GM18526 (cell line): ENCODE measurements around the gene RAB9B.

Experiments
- POLR2A ChIP-seq: IDR thresholded peaks from 3 replicates; pipeline ENCODE4 v1.6.1; 2011; ENCODE audit not compliant: insufficient read length; ENCODE audit errors: extremely low read depth

RAB9B gene

DNA sequence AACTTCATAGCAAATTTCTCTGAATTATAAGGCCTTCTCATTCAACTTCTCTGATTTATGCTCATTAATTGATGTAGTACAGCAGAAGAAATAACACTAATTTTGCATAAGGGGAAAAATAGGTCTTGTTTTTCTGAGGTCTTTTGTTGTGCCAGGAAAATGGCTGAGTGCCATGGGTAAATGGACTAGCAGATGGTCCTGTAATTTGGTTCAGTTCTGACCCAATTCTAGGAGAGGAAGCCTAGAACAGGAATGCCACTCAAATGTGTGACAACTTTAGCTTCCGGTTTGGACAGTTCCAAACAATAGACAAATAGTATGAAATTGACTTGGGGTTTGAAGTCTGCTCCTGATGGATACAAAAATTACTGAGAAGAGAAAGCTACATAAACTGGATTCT is 6.2 kb downstream of the RAB9B start:
- TF ChIP-seq POLR2A = no peak

GRCh38 chrX:103823591-103823990 is 8.5 kb downstream of the RAB9B start:
- no peak for TF ChIP-seq POLR2A

- TF ChIP-seq POLR2A = no peak
These were observed 13.0 kb downstream of the RAB9B start for GRCh38 chrX:103818842-103819619.

DNA sequence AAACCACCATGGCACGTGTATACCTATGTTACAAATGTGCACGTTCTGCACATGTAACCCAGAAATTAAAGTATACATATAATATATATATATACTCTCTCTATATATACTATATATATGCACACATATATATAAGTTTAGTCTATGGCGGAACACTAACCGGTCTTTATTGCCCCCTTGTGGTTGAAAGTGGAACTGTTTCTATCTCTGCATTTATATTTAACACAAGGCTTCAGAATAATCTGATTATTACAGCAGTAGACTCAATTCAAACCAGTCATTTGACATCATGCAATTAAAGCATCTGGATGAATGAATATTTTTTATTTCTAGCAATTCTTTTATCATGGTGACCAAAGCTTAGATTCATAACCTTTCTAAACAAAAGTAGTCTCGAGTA is 14.6 kb downstream of the RAB9B start:
- no peak for TF ChIP-seq POLR2A

DNA sequence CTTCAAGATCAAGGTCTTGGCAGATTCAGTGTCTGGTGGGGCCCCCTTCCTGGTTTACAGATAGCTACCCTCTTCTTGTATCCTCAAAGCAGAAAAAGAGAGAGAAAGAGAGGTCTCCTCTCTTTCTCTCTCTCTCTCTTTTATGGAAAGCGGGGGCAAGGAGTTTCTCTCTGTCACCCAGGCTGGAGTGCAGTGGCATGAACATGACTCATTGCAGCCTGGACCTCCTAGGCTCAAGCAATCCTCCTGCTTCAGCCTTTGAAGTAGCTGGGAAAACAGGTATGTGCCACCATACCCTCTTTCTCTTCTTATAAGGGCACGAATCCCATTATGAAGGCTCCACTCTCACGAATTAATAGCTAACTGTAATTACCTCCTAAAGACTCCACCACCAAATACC is 20.2 kb downstream of the RAB9B start:
- no peak for TF ChIP-seq POLR2A

- no peak for TF ChIP-seq POLR2A
These were observed 25.1 kb downstream of the RAB9B start for GRCh38 chrX:103806862-103807474.

DNA sequence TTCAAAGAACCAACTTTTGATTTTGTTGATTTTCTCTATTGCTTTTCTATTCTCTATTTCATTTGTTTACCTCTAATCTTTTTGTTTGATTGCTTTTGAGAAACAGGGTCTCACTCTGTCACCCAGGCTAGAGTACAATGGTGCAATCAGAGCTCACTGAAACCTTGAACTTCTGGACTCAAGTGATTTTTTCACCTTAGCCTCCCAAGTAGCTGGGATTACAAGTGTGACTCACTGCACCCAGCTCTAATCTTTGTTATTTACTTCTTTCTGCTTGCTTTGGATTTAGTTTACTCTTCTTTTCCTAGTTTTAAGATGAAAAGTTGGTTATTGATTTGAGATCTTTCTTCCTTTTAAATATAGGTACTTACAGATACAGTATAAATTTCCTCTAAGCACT is 26.2 kb downstream of the RAB9B start:
- no peak for TF ChIP-seq POLR2A

DNA sequence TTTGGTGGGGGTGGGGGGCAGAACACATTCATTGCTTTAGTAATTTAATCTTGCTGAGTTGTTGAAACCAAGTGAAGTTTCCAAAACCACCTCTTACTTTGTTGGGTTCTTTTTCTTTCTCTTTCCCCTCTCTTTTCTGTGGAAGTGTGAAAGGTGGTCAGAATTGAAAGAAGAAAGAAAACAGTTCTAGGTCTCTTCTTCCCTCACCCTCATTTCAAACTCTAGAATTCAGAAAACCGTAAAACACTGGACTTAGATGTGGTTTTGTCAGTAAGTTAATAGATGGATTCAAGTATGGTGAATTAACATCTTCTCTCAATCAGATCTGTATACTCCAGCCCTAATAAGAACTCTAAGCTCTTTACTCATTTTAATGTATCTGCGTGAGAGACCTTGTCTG is 31.7 kb downstream of the RAB9B start:
- TF ChIP-seq POLR2A = no peak

DNA sequence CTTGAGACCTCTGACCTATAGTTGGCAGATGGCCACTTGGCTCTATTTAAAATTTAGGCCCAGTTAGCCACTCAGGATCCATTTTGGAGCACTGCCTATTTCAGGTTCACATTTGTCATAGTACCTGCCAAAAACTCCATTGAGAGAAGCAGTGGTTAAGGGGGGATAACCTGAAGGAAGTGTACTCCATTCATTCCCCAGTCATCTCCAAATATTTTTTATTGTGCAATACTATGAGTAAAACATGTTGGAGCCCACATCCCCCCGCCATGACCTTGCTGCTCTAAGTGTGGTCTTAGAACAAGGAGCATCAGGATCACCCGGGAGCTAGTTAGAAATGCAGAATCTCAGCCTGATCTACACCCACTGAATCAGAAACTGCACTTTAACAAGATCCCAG is 34.4 kb downstream of the RAB9B start:
- TF ChIP-seq POLR2A = no peak

DNA sequence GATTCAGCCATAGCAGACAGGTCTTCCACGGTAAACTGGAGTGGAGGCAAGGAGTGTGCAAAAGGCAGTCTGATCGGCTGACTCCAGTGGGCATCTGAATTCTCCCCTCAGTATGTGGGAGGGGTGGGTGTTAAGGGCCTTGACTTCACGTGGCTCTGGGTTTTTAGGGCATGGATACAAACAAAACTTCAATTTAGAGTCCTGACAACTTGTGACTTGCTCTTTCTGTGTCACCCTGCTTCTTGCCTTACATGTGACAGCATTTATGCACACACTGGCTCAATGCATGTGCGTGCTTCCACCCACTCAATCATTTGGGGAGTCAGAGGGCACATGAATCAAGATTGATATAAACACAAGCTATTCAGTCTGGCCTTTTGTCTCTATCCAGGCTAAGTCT is 37.9 kb downstream of the RAB9B start:
- TF ChIP-seq POLR2A = no peak

- TF ChIP-seq POLR2A = no peak
These were observed 38.5 kb downstream of the RAB9B start for GRCh38 chrX:103793545-103793940.

- no peak for TF ChIP-seq POLR2A
These were observed 39.0 kb downstream of the RAB9B start for GRCh38 chrX:103792916-103793544.

- TF ChIP-seq POLR2A = no peak
These were observed 40.1 kb downstream of the RAB9B start for GRCh38 chrX:103791826-103792485.

- TF ChIP-seq POLR2A = no peak
These were observed 40.8 kb downstream of the RAB9B start for GRCh38 chrX:103791228-103791627.

DNA sequence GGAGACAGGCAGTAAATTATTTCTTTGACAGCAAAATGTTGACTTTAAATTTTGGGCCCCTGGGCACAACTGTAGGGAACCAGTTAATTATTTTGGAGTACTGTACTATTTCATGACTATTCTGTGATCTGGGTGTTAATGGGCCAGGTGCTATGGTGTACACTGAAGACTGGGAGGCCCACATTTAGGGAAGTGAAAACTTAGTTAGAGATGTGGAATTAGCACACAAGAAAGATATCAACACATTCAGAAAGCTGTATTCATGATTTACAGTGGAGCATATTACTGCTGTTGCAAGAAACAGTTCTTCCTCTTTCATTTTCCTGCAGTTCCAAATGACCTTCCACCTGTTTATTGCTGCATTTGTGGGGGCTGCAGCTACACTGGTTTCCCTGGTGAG is 43.1 kb downstream of the RAB9B start:
- no peak for TF ChIP-seq POLR2A

- no peak for TF ChIP-seq POLR2A
These were observed 48.1 kb downstream of the RAB9B start for GRCh38 chrX:103783971-103784370.

DNA sequence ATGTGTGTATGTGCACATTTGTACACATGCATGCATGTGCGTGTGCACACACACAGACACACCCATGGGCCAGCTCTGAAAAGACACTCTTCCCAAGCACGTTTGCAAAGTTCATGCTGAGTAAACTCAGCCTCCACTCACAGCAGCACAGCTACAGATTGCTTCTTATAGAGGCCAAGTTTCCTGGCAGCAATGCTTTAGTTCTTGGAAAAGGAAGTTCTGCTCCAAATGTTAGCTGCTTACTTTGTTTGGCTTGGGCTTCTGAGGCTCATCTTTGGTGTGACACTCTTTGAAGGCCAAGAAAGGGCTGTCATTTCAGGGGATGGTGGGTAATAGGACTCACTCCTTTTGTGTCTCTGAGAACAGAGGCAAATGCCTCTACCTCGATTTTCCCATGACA is 48.9 kb downstream of the RAB9B start:
- no peak for TF ChIP-seq POLR2A

- no peak for TF ChIP-seq POLR2A
These were observed 49.4 kb downstream of the RAB9B start for GRCh38 chrX:103782640-103783039.
